HepG2 (cell line): ENCODE results near the gene NDRG3. TPM values are rescaled to one million over a fixed set of nuclear protein-coding genes. Genes with fewer than 3 reads are reported as not detected.

ENCODE experiments used
- FOXM1 ChIP-seq: sonication (generic); formaldehyde crosslinking; IDR thresholded peaks from 2 replicates; pipeline ENCODE4 v1.5.0; 2020; ENCODE audit warnings: missing genetic modification reagents
- GATAD2A ChIP-seq: IDR thresholded peaks from 2 replicates; pipeline ENCODE4 v1.6.1; 2016
- KDM5B ChIP-seq: sonication (generic); formaldehyde crosslinking; IDR thresholded peaks from 2 replicates; pipeline ENCODE4 v1.4.0; 2020; ENCODE audit warnings: missing genetic modification reagents, mild to moderate bottlenecking, borderline replicate concordance
- KLF11 ChIP-seq: IDR thresholded peaks from 2 replicates; pipeline ENCODE4 v1.6.1; 2016; ENCODE audit warnings: missing compliant biosample characterization
- MAFG ChIP-seq: sonication (generic); formaldehyde crosslinking; IDR thresholded peaks from 2 replicates; pipeline ENCODE4 v1.5.1; 2020; ENCODE audit warnings: mild to moderate bottlenecking, missing genetic modification reagents
- MAX ChIP-seq: IDR thresholded peaks from 2 replicates; pipeline ENCODE4 v1.6.1; 2012; ENCODE audit warnings: inconsistent platforms
- MLLT10 ChIP-seq: sonication (generic); formaldehyde crosslinking; IDR thresholded peaks from 2 replicates; pipeline ENCODE4 v1.4.0; 2020; ENCODE audit warnings: missing genetic modification reagents
- NFATC3 ChIP-seq: sonication (generic); formaldehyde crosslinking; IDR thresholded peaks from 2 replicates; pipeline ENCODE4 v1.5.1; 2020; ENCODE audit warnings: mild to moderate bottlenecking, missing genetic modification reagents
- PBX2 ChIP-seq: IDR thresholded peaks from 2 replicates; pipeline ENCODE4 v1.6.1; 2016; ENCODE audit warnings: control low read depth
- PHF21A ChIP-seq: sonication (generic); formaldehyde crosslinking; IDR thresholded peaks from 2 replicates; pipeline ENCODE4 v1.5.0; 2020; ENCODE audit warnings: mild to moderate bottlenecking, missing genetic modification reagents
- RFXAP ChIP-seq: sonication (generic); formaldehyde crosslinking; IDR thresholded peaks from 2 replicates; pipeline ENCODE4 v1.4.0; 2020; ENCODE audit warnings: missing genetic modification reagents, borderline replicate concordance
- SMAD3 ChIP-seq: sonication (generic); formaldehyde crosslinking; IDR thresholded peaks from 2 replicates; pipeline ENCODE4 v1.4.0; 2020; ENCODE audit warnings: missing genetic modification reagents
- SMC3 ChIP-seq: IDR thresholded peaks from 2 replicates; pipeline ENCODE4 v1.6.1; 2011; ENCODE audit warnings: low read length, improper control_type of control experiment
- SNAPC5 ChIP-seq: sonication (generic); formaldehyde crosslinking; IDR thresholded peaks from 2 replicates; pipeline ENCODE4 v1.8.1; 2023; ENCODE audit warnings: mild to moderate bottlenecking, missing genetic modification reagents, borderline replicate concordance
- SRF ChIP-seq: IDR thresholded peaks from 2 replicates; pipeline ENCODE4 v1.6.1; 2011; ENCODE audit warnings: mild to moderate bottlenecking, low read depth, low read length, moderate library complexity
- TIGD3 ChIP-seq: sonication (generic); formaldehyde crosslinking; IDR thresholded peaks from 2 replicates; pipeline ENCODE4 v1.5.1; 2020; ENCODE audit warnings: mild to moderate bottlenecking, missing genetic modification reagents, borderline replicate concordance
- YEATS4 ChIP-seq: sonication (generic); formaldehyde crosslinking; IDR thresholded peaks from 2 replicates; pipeline ENCODE4 v1.4.0; 2020; ENCODE audit warnings: missing genetic modification reagents, borderline replicate concordance
- ZBTB2 ChIP-seq: sonication (generic); formaldehyde crosslinking; IDR thresholded peaks from 2 replicates; pipeline ENCODE4 v1.8.0; 2022; ENCODE audit warnings: low read depth, missing genetic modification reagents
- ZBTB20 ChIP-seq: sonication (generic); formaldehyde crosslinking; IDR thresholded peaks from 2 replicates; pipeline ENCODE4 v1.8.1; 2023; ENCODE audit warnings: missing genetic modification reagents, low read depth, mild to moderate bottlenecking, borderline replicate concordance
- ZFP37 ChIP-seq: sonication (generic); formaldehyde crosslinking; IDR thresholded peaks from 2 replicates; pipeline ENCODE4 v1.4.0; 2020; ENCODE audit warnings: missing genetic modification reagents, borderline replicate concordance
- ZNF121 ChIP-seq: sonication (generic); formaldehyde crosslinking; IDR thresholded peaks from 2 replicates; pipeline ENCODE4 v1.5.0; 2020; ENCODE audit warnings: mild to moderate bottlenecking, missing genetic modification reagents
- ZNF124 ChIP-seq: sonication (generic); formaldehyde crosslinking; IDR thresholded peaks from 2 replicates; pipeline ENCODE4 v1.4.0; 2020; ENCODE audit warnings: missing genetic modification reagents
- ZNF224 ChIP-seq: sonication (generic); formaldehyde crosslinking; IDR thresholded peaks from 2 replicates; pipeline ENCODE4 v1.5.0; 2020; ENCODE audit warnings: mild to moderate bottlenecking, missing genetic modification reagents
- ZNF3 ChIP-seq: IDR thresholded peaks from 2 replicates; pipeline ENCODE4 v1.7.0; 2017; ENCODE audit warnings: inconsistent platforms
- ZNF367 ChIP-seq: sonication (generic); formaldehyde crosslinking; IDR thresholded peaks from 2 replicates; pipeline ENCODE4 v1.4.0; 2020; ENCODE audit warnings: missing genetic modification reagents, borderline replicate concordance
- ZNF749 ChIP-seq: sonication (generic); formaldehyde crosslinking; IDR thresholded peaks from 2 replicates; pipeline ENCODE4 v1.8.0; 2022; ENCODE audit warnings: mild to moderate bottlenecking, missing genetic modification reagents, moderate library complexity, borderline replicate concordance
- polyA plus RNA-seq, 8 experiments: library from polyadenylated mRNA; depleted of rRNA in 3 of 8; stranded (reverse) in 7 of 8; unstranded in 1 of 8; fragments of >200 nt; fragmentation: Illumina TruSeq in 4 of 8; extraction: Trizol in 4 of 8; gene quantifications; 2 replicates each; pipeline versions ENCODE4 v1.2.1 to v1.2.3, GENCODE V29; 2011 to 2016; ENCODE audit warnings: low read depth in 4 of 8, missing spikeins in 1 of 8, mixed read lengths in 1 of 8; ENCODE audit not compliant: insufficient read depth in 1 of 8
- total RNA-seq, 5 experiments: library from RNA; depleted of rRNA; stranded (reverse); fragments of >200 nt; fragmentation: Illumina TruSeq; extraction: Trizol; gene quantifications; 2 replicates each; pipeline ENCODE4 v1.2.3, GENCODE V29; 2016; ENCODE audit warnings: low read depth in 1 of 5

NDRG3 gene
- total and polyA plus RNA-seq, 2 of the 13 experiments (the other 11 are each of a cell fraction or from before 2014, with no cell fraction given) = 36.0 to 40.5 TPM

- no peak for TF ChIP-seq SRF
- 0 out of 2 replicates have a peak, but pooled peaks have one; percentile 25 for TF ChIP-seq ZBTB20 (CRISPR knock-in tag)
- TF ChIP-seq KDM5B (CRISPR knock-in tag) = peak; percentile 65; the same call in 1 of the 2 replicates
- TF ChIP-seq ZNF367 (CRISPR knock-in tag) = no peak
- 0 out of 2 replicates have a peak, but pooled peaks have one; percentile 19 for TF ChIP-seq RFXAP
- TF ChIP-seq KLF11 (CRISPR knock-in tag) = no peak; the same call in 1 of the 2 replicates
- no peak for TF ChIP-seq ZFP37 (CRISPR knock-in tag)
- no peak for TF ChIP-seq ZBTB2 (CRISPR knock-in tag)
- TF ChIP-seq SMAD3 (CRISPR knock-in tag) = peak; percentile 49; the same call in 1 of the 2 replicates
- no peak for TF ChIP-seq MAFG (CRISPR knock-in tag)
- TF ChIP-seq FOXM1 (CRISPR knock-in tag) = no peak
- no peak for TF ChIP-seq TIGD3 (CRISPR knock-in tag)
- peak; percentile 52 for TF ChIP-seq MAX
- TF ChIP-seq MLLT10 (CRISPR knock-in tag) = no peak
- TF ChIP-seq ZNF121 = peak; percentile 12; the same call in 1 of the 2 replicates
- TF ChIP-seq SMC3 = peak; percentile 96
- TF ChIP-seq ZNF224 (CRISPR knock-in tag) = no peak
- TF ChIP-seq ZNF749 (CRISPR knock-in tag) = no peak; the same call in 1 of the 2 replicates
- TF ChIP-seq SNAPC5 (CRISPR knock-in tag) = no peak
- peak; percentile 51 for TF ChIP-seq GATAD2A (CRISPR knock-in tag)
- peak; percentile 69 for TF ChIP-seq ZNF124 (CRISPR knock-in tag)
- TF ChIP-seq YEATS4 (CRISPR knock-in tag) = no peak; the same call in 1 of the 2 replicates
- no peak for TF ChIP-seq PBX2
- TF ChIP-seq PHF21A = no peak; the same call in 1 of the 2 replicates
- no peak for TF ChIP-seq NFATC3 (CRISPR knock-in tag)
- peak; percentile 77; the same call in 1 of the 2 replicates for TF ChIP-seq ZNF3 (CRISPR knock-in tag)
These were observed 113.2 kb downstream of the NDRG3 start (continued) for GRCh38 chr20:36632487-36633284.
